ENCODE measurements around the gene IMPACT.

The IMPACT gene

DNA sequence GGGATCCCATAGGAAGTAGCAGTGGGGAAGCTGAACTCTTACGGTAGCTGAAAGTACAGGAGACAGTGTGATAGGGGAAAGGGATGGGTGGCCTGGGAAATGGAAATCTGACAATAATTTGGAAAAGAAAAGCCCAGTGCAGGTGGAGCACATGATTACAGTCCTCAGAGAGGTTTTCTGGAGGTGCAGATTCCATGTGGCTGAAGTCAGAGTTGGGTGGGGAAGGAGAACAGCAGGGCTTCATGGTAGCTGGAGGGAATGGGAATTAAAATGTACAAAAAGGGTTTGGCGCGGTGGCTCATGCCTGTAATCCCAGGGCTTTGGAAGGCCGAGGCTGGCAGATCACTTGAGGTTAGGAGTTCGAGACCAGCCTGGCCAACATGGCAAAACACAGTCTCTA, 46.1 kb downstream of the IMPACT start:
- TF ChIP-seq, protein P1, sequence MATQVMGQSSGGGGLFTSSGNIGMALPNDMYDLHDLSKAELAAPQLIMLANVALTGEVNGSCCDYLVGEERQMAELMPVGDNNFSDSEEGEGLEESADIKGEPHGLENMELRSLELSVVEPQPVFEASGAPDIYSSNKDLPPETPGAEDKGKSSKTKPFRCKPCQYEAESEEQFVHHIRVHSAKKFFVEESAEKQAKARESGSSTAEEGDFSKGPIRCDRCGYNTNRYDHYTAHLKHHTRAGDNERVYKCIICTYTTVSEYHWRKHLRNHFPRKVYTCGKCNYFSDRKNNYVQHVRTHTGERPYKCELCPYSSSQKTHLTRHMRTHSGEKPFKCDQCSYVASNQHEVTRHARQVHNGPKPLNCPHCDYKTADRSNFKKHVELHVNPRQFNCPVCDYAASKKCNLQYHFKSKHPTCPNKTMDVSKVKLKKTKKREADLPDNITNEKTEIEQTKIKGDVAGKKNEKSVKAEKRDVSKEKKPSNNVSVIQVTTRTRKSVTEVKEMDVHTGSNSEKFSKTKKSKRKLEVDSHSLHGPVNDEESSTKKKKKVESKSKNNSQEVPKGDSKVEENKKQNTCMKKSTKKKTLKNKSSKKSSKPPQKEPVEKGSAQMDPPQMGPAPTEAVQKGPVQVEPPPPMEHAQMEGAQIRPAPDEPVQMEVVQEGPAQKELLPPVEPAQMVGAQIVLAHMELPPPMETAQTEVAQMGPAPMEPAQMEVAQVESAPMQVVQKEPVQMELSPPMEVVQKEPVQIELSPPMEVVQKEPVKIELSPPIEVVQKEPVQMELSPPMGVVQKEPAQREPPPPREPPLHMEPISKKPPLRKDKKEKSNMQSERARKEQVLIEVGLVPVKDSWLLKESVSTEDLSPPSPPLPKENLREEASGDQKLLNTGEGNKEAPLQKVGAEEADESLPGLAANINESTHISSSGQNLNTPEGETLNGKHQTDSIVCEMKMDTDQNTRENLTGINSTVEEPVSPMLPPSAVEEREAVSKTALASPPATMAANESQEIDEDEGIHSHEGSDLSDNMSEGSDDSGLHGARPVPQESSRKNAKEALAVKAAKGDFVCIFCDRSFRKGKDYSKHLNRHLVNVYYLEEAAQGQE (IDR thresholded peaks at IDR 0.05; ENCODE audit: insufficient read depth in 1 of 2, low read depth in 2 of 2, low read length in 2 of 2) = no peak
- TF ChIP-seq TAF1 (IDR thresholded peaks at IDR 0.05; ENCODE audit: borderline replicate concordance, insufficient read depth, low read length) (no peak), SIN3A (IDR thresholded peaks at IDR 0.05; ENCODE audit: borderline replicate concordance, insufficient read depth, low read length) (no peak), POLR2AphosphoS5 (IDR thresholded peaks at IDR 0.05; ENCODE audit: low read depth, low read length) (no peak)

DNA sequence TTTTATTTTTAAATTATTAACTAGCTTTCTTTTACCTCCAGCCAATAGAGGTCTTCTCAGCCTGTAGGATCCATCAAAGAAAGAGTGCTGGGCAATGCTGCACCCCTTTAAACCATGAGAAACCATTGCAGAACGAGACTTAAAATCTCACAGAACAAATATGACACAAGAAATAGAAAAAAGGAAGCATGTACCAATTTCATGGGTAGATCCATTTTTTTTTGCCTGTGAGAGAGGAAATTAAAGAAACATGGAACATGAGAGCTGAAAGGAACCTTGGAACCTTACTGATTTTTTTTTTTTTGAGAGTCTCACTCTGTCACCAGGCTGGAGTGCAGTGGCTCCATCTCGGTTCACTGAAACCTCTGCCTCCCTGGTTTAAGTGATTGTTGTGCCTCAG, 47.9 kb downstream of the IMPACT start:
- TF ChIP-seq SIN3A (IDR thresholded peaks at IDR 0.05; ENCODE audit: borderline replicate concordance, insufficient read depth, low read length) = no peak
- TF ChIP-seq, protein P1 (IDR thresholded peaks at IDR 0.05; ENCODE audit: insufficient read depth in 1 of 2, low read depth in 2 of 2, low read length in 2 of 2) = no peak
- no peak for TF ChIP-seq TAF1 (IDR thresholded peaks at IDR 0.05; ENCODE audit: borderline replicate concordance, insufficient read depth, low read length)
- TF ChIP-seq POLR2AphosphoS5 (IDR thresholded peaks at IDR 0.05; ENCODE audit: low read depth, low read length) = no peak
- no peak for TF ChIP-seq FOXP2 (optimal IDR thresholded peaks at IDR 0.05; ENCODE audit: borderline replicate concordance, extremely low read depth, extremely low read length, insufficient read depth)

DNA sequence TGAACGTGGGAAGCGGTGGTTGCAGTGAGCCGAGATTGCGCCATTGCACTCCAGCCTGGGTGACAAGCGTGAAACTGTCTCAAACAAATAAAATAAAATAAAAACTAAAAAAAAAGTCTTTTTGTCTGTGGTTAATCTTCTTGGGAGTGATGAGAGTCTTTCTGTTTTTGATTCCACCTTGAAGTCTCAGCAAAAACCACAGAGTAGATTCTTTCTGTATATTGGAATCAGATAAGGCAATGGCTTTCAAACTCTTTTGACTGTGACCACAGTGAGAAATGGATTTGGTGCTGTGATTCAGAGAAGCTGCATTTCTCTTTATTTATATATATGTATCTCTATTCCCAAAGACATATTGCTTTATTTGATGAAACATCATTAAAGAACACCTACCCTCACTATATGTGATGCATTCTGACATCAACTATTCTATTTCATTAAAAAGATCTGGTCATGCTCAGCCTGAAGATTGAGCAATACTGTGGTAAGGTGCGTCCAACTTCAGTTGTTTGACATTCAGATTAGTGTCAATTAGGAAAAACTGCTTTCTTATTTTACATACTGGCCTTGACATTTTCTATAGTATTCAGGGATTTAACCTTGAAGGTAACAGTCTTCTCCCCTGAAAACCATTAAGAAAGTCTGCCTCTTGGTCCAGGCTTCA, 49.6 kb downstream of the IMPACT start:
- TF ChIP-seq SIN3A (IDR thresholded peaks at IDR 0.05; ENCODE audit: borderline replicate concordance, insufficient read depth, low read length) (no peak), FOXP2 (optimal IDR thresholded peaks at IDR 0.05; ENCODE audit: borderline replicate concordance, extremely low read depth, extremely low read length, insufficient read depth) (no peak), POLR2AphosphoS5 (IDR thresholded peaks at IDR 0.05; ENCODE audit: low read depth, low read length) (no peak), TAF1 (IDR thresholded peaks at IDR 0.05; ENCODE audit: borderline replicate concordance, insufficient read depth, low read length) (no peak)
- TF ChIP-seq, protein P1 (IDR thresholded peaks at IDR 0.05; ENCODE audit: insufficient read depth in 1 of 2, low read depth in 2 of 2, low read length in 2 of 2) = no peak

DNA sequence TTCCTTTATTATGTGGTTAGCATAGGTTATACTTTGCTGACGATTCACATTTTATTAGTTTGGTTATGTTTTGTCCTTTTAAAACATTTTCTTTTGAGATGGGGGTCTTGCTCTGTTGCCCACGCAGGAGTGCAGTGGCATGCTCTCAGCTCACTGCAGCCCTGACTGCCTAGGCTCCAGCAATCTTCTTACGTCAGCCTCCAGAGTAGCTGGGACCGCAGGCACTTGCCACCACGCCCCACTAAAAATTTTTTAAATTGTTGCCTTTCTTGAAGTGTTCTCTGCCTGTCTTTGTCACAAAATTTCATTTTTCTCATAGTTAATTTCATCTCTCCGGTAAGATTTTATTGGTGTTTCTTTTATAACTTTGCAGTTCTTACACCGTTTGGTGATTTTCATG, 52.9 kb downstream of the IMPACT start:
- no peak for TF ChIP-seq SIN3A (IDR thresholded peaks at IDR 0.05; ENCODE audit: borderline replicate concordance, insufficient read depth, low read length)
- no peak for TF ChIP-seq TAF1 (IDR thresholded peaks at IDR 0.05; ENCODE audit: borderline replicate concordance, insufficient read depth, low read length)
- no peak for TF ChIP-seq FOXP2 (optimal IDR thresholded peaks at IDR 0.05; ENCODE audit: borderline replicate concordance, extremely low read depth, extremely low read length, insufficient read depth)
- TF ChIP-seq, protein P1 (IDR thresholded peaks at IDR 0.05; ENCODE audit: insufficient read depth in 1 of 2, low read depth in 2 of 2, low read length in 2 of 2) = no peak
- no peak for TF ChIP-seq POLR2AphosphoS5 (IDR thresholded peaks at IDR 0.05; ENCODE audit: low read depth, low read length)
